HG03469 (cell line): Measurements from ENCODE around the gene PHB1.

Experiments used
- ATAC-seq: cut with Tn5 transposase; IDR thresholded peaks from one replicate; pipeline ENCODE4 v1.9.1; 2021; ENCODE audit warnings: mild to moderate bottlenecking, moderate library complexity, moderate number of reproducible peaks; ENCODE audit not compliant: unreplicated experiment

Gene PHB1

DNA sequence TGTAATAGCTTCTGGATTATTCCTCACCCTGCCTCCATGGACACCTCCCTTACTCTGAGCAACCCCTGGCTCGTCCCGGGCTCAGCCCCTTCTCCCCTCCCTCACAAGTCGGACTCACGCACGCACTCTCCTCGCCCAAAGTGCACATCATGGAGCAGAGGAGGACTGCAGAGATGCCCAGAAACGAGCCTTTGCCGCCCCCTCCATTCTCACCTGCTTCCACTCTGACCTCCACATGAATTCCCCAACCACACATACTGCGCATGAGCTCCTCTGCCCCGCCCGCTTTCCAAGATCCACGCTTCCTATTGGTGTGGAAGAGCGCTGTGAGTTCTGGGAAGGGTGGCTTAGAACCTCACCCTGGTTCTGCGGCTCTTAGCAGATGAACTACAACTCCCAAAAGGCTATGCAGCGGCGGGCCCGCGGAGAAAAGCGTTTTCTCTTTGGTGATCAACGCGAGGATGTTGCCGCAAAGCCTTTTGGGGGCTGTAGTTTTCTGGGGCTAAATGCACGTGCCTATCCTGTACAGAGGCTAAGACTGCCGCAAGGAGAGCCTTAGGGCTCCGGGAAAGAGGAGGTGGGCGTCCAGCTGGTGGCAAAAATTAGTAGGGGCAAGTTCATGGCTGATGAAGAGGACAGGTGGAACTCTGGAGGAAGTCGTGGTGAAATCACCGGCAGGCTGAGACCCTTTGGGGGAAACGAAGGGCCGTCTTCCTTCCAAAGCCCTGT lies at the start of gene PHB1:
Gene PHB1 (minus strand): TSS at position 261 of the 729 bp plus-strand sequence. CDS start 1,618 bp downstream, outside the sequence.
- peak; percentile 93 for ATAC-seq

DNA sequence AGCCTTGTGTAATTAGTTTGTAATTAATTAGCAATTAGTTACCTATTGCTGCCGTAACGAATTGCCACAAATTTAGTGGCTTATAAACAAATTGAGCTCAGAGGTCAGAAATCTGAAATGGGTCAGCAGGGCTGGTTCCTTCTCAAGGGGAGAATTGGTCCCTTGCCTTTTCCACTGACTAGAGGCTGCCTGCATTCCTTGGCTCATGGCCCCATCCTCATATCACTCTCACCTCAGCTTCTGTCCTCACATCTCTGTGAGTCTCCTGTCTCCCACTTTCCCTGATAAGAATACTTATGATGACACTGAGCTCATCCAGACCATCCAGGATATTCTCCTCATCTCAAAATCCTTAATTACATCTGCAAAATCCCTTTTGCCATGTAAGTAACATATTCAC lies 49.4 kb upstream of the PHB1 start:
- no peak for ATAC-seq

DNA sequence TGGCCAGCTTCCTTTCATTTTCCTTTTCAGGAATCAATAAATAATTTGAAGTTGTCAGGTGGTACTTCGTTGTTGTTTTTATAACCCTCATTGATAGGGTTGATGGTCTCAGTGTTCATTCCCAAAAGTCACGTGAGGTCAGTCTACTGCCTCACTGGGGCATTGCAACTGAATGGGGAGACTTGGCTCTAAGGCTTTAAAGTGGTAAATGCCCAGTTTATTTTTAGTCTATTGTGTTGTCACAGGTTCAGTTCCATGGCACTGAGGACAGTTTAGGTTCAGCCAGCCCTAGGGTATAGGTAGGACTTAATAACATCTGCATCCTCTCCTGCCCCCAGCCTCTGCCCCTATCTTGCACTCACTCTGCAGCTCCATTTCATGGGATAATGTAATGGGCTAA lies 46.9 kb upstream of the PHB1 start:
- ATAC-seq, result no peak

DNA sequence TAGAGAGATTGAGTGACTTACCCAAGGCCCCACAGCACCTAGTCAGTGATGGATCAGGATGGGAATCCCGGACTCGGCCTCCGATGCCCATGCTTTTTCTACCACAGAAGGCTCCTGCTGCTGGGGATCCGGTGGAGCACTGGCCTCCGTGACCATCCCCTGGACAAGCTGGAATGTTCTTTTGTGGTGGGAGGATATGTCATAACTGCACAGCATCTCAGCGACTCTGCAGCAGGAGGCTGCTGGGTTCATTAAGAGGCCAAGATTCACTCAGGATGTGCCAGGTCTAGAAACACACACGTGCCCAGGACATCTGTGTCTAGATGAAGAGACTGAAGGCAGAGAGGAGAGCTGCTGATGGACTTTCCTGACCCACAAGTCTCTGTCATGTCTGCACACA lies 45.7 kb upstream of the PHB1 start:
- ATAC-seq, result no peak

- no peak for ATAC-seq
Measured at GRCh38 chr17:49459401-49459984, 44.8 kb upstream of the PHB1 start.

- no peak for ATAC-seq
Measured at GRCh38 chr17:49457564-49458535, 43.2 kb upstream of the PHB1 start.

GRCh38 chr17:49456183-49456965 lies 41.7 kb upstream of the PHB1 start:
- no peak for ATAC-seq

DNA sequence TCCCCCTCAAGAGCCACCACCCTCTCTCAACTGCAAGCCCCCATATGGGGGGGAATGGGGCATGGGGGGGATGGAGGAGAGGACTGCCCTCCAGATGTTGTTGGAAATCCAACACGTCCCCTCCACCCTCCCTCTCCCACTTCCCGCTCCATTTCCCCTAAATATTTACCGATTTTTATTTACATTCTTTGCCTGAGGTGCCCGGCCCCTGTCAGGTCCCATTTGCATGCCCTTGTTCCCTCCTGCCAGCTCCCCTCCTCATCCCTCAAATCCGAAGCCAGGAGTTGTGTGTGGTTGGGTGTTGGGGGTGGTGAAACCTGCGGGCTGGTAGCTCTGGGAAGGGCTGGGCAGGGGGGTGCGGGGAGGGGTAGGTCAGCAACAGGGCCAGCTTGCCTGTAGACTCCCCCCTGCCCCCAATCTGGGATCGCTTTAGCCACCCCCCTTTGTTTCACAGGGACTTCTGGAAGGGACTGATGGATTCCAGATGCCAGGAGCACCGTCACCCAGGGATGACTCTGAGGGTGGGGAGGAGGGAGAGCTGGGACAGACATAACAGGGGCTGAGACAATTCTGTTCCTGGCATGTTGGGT lies 40.7 kb upstream of the PHB1 start:
- ATAC-seq, result no peak

GRCh38 chr17:49454050-49454449 lies 39.4 kb upstream of the PHB1 start:
- ATAC-seq, result no peak

- ATAC-seq, result no peak
Measured at GRCh38 chr17:49452661-49453060, 38.0 kb upstream of the PHB1 start.

DNA sequence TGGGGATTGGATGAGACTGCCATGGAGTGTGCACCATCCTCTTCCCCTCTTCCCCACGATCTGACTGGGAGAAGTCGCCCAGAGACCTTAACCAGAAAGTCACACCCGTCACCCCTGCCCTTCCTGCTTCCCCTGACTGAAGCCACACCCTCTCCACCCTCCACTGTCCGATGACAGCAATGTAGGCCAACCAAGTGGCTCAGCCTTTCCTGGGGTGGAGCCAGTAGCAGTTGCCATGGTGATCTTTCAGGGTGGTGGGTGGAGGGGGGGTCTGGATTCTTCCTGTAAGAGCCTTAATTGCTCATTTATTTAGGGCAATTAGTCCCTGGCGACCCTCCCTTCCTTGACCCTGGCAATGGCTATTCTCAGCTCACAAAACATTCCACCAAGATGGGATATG lies 37.5 kb upstream of the PHB1 start:
- ATAC-seq, result no peak

DNA sequence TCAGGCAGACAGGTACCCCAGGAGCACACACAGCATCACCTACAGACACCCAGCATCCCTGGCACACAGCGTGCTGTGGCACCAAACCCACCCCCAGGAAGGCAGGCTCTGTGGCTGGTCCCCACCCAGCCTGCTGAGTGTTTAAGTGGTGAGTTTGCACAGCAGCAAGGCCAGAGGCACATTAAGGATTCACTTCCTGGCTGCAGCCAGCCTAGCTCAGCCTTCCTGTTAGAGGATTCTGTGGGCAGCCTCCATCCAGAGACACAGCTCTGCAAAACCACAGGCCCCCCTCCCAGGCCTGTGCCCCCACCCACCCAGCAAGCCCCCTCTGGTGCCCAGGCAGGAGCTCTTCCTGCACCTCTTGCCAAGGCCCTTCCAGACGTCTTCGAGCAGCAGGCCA lies 36.1 kb upstream of the PHB1 start:
- no peak for ATAC-seq

GRCh38 chr17:49450181-49450580 lies 35.5 kb upstream of the PHB1 start:
- no peak for ATAC-seq

DNA sequence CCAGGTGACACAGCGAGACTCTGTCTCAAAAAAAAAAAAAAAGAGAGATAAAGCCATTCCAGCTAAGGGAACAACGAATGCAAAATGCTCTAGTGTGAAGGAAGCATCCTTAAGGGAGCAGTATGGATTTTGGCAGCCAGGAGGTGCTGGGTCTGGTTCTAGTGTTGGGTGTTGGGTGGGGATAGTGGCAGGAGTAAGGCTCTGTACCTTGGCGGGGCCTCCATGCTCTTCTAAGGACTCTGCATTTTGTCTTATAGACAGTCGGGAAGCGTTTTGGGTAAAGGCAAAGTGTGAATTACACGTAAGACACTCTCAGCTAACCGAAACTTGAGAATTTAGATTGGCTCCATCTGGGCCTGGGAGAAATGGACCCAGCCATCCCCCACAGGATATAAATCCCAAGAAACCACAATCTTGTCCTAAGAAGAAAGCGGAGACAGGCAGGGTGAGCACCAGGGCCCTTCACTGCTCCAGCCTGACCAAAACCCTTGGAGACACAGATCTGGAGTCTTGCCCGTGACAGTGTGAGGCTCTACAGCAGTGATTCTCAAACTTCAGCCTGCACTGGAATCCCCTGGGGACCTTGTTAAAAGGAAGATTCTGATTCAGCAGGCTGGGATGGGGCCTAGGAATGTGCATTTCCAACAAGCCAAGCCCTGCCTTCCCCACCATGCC lies 33.1 kb upstream of the PHB1 start:
- ATAC-seq, result no peak

DNA sequence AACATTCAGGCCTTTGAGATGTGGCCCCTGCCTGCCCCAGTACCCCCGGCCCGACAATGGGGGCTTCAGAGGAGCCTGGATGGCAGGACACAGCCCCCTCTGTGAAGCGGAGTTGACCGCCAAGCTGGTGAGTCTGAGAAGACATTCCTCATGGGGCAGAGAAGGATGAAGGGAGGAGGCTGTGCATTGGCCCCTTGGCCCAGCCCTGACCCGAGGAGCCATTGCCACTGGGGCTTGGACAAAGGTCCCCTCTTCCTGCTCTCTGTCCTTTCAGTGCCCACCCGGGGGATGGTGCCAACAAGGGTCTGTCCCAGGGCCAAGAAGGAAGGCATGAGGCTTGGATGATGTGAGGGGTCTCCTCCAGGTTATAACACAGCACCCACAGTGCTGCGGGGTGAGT lies 30.9 kb upstream of the PHB1 start:
- no peak for ATAC-seq

DNA sequence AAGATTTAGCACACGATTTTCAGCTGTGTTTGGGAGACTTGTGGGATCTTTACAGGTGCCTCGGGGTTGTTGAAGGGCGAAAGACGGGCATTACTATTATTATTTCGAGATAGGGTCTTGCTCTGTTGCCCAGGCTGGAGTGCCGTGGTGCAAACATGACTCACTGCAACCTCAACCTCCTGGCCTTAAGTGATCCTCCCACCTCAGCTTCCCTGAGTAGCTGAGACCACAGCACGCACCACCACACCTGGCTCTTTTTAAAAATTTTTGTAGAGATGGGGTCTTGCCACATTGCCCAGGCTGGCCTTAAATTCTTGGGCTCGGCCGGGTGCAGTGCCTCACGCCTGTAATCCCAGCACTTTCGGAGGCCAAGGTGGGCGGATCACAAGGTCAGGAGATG lies 29.7 kb upstream of the PHB1 start:
- no peak for ATAC-seq

GRCh38 chr17:49443862-49444261 lies 29.2 kb upstream of the PHB1 start:
- no peak for ATAC-seq

GRCh38 chr17:49442041-49442440 lies 27.4 kb upstream of the PHB1 start:
- ATAC-seq, result no peak

GRCh38 chr17:49441578-49441977 lies 26.9 kb upstream of the PHB1 start:
- no peak for ATAC-seq

GRCh38 chr17:49440581-49440980 lies 25.9 kb upstream of the PHB1 start:
- ATAC-seq, result no peak
